OCI-LY1 (cell line): ENCODE measurements around the gene GRIK2.

Experiments used
- H2AFZ ChIP-seq: fragments of 200-600 bp; sonication (generic), shearing (Covaris generic); 2 replicates; pipeline ENCODE4 v1.6.0; 2014; ENCODE audit warnings: antibody characterized with exemption, mild to moderate bottlenecking, low read length
- H3F3A ChIP-seq: fragments of 200-600 bp; sonication (generic), shearing (Covaris generic); 2 replicates; pipeline ENCODE4 v1.6.0; 2014; ENCODE audit warnings: mild to moderate bottlenecking, antibody characterized with exemption, low read length, moderate library complexity; ENCODE audit not compliant: insufficient read depth
- H3K27ac ChIP-seq: fragments of 200-600 bp; sonication (generic); 2 replicates; pipeline ENCODE4 v1.5.1; 2014; ENCODE audit warnings: low read length, mixed run types, mild to moderate bottlenecking, low read depth; ENCODE audit not compliant: poor library complexity, severe bottlenecking
- H3K27me3 ChIP-seq: fragments of 200-600 bp; sonication (generic); 2 replicates; pipeline ENCODE4 v1.6.0; 2014; ENCODE audit warnings: antibody characterized with exemption, mild to moderate bottlenecking, low read length, moderate library complexity; ENCODE audit not compliant: insufficient read depth
- H3K36me3 ChIP-seq: fragments of 200-600 bp; sonication (generic); 2 replicates; pipeline ENCODE4 v1.6.1; 2014; ENCODE audit warnings: mild to moderate bottlenecking, antibody characterized with exemption, low read length, moderate library complexity, mixed read lengths; ENCODE audit not compliant: insufficient read depth
- H3K4me1 ChIP-seq: fragments of 200-600 bp; sonication (generic); 2 replicates; pipeline ENCODE4 v1.5.1; 2014; ENCODE audit warnings: mild to moderate bottlenecking, low read length, moderate library complexity; ENCODE audit not compliant: insufficient read depth, severe bottlenecking
- H3K4me2 ChIP-seq: fragments of 200-600 bp; sonication (generic), shearing (Covaris generic); 2 replicates; pipeline ENCODE4 v1.6.1; 2014; ENCODE audit warnings: low read length
- H3K4me3 ChIP-seq: fragments of 200-600 bp; sonication (generic); 2 replicates; pipeline ENCODE4 v1.5.1; 2014; ENCODE audit warnings: low read length, low read depth, mild to moderate bottlenecking, mixed read lengths; ENCODE audit not compliant: poor library complexity, severe bottlenecking
- H3K79me2 ChIP-seq: fragments of 200-600 bp; shearing (Covaris generic); 2 replicates; pipeline ENCODE4 v1.6.1; 2016; ENCODE audit warnings: mixed run types, low read length, mixed read lengths; ENCODE audit not compliant: insufficient read depth
- H3K9ac ChIP-seq: fragments of 200-600 bp; sonication (generic), shearing (Covaris generic); 2 replicates; pipeline ENCODE4 v1.6.1; 2014; ENCODE audit warnings: mild to moderate bottlenecking, low read length, mixed read lengths
- H3K9me2 ChIP-seq: fragments of 200-600 bp; sonication (generic), shearing (Covaris generic); 2 replicates; pipeline ENCODE4 v1.6.1; 2014; ENCODE audit warnings: low read depth, mild to moderate bottlenecking, low read length, mixed read lengths
- H3K9me3 ChIP-seq: fragments of 200-600 bp; shearing (Covaris generic); 2 replicates; pipeline ENCODE4 v1.6.1; 2014; ENCODE audit warnings: low read length, mixed read lengths
- H4K20me1 ChIP-seq: fragments of 200-600 bp; sonication (generic), shearing (Covaris generic); 2 replicates; pipeline ENCODE4 v1.6.0; 2016; ENCODE audit warnings: mild to moderate bottlenecking, low read length; ENCODE audit not compliant: insufficient read depth
- CTCF ChIP-seq: fragments of 200-600 bp; sonication (generic), shearing (Covaris generic); IDR thresholded peaks from 2 replicates; pipeline ENCODE4 v1.5.1; 2017; ENCODE audit warnings: mild to moderate bottlenecking, antibody characterized with exemption, low read length, moderate library complexity, mixed read lengths
- EZH2 ChIP-seq: fragments of 200-600 bp; sonication (generic), shearing (Covaris generic); IDR thresholded peaks from 2 replicates; pipeline ENCODE4 v1.8.0; 2017; ENCODE audit warnings: borderline replicate concordance, mixed run types, mild to moderate bottlenecking, antibody characterized with exemption, low read length, moderate library complexity, mixed read lengths

Gene GRIK2

GRCh38 chr6:101652079-101652478, 258.6 kb downstream of the GRIK2 start:
- no peaks in the 10 kb centered on the region for H3K9me3 ChIP-seq
- H3K4me1 ChIP-seq, result no peaks in the 10 kb centered on the region
- TF ChIP-seq EZH2 (no peak), CTCF (no peak)
- H3K4me3 ChIP-seq, result no peak overlapping the region
- H3K9me2 ChIP-seq, result no peaks in the 10 kb centered on the region
- no peak overlapping the region for H3K4me2 ChIP-seq
- H4K20me1 ChIP-seq, result no peaks in the 10 kb centered on the region
- H3K27ac ChIP-seq, result no peak overlapping the region
- H3K36me3 ChIP-seq, result no peaks in the 10 kb centered on the region
- H3F3A ChIP-seq, result no peaks in the 10 kb centered on the region
- no peaks in the 10 kb centered on the region for H3K79me2 ChIP-seq
- H3K27me3 ChIP-seq, result no peaks in the 10 kb centered on the region
- no peak overlapping the region for H2AFZ ChIP-seq
- no peak overlapping the region for H3K9ac ChIP-seq

- TF ChIP-seq CTCF, result no peak
- no peak for TF ChIP-seq EZH2
- H3F3A ChIP-seq, result no peaks in the 10 kb centered on the region
- no peak overlapping the region for H3K4me3 ChIP-seq
- no peaks in the 10 kb centered on the region for H4K20me1 ChIP-seq
- no peaks in the 10 kb centered on the region for H3K27me3 ChIP-seq
- H3K79me2 ChIP-seq, result no peaks in the 10 kb centered on the region
- no peaks in the 10 kb centered on the region for H3K4me1 ChIP-seq
- H2AFZ ChIP-seq, result no peak overlapping the region
- no peaks in the 10 kb centered on the region for H3K9me3 ChIP-seq
- no peaks in the 10 kb centered on the region for H3K9me2 ChIP-seq
- H3K27ac ChIP-seq, result no peak overlapping the region
- no peak overlapping the region for H3K9ac ChIP-seq
- no peak overlapping the region for H3K4me2 ChIP-seq
- no peaks in the 10 kb centered on the region for H3K36me3 ChIP-seq
Measured at GRCh38 chr6:101655109-101655508, 261.6 kb downstream of the GRIK2 start.

- H3K36me3 ChIP-seq, result no peaks in the 10 kb centered on the region
- no peaks in the 10 kb centered on the region for H3K9me3 ChIP-seq
- H3K27me3 ChIP-seq, result no peaks in the 10 kb centered on the region
- H3K9me2 ChIP-seq, result no peaks in the 10 kb centered on the region
- H2AFZ ChIP-seq, result no peak overlapping the region
- H4K20me1 ChIP-seq, result no peaks in the 10 kb centered on the region
- no peaks in the 10 kb centered on the region for H3K4me1 ChIP-seq
- H3F3A ChIP-seq, result no peaks in the 10 kb centered on the region
- no peak overlapping the region for H3K27ac ChIP-seq
- no peak overlapping the region for H3K4me3 ChIP-seq
- H3K79me2 ChIP-seq, result no peaks in the 10 kb centered on the region
- no peak overlapping the region for H3K4me2 ChIP-seq
- no peak overlapping the region for H3K9ac ChIP-seq
- no peak for TF ChIP-seq CTCF
Measured at GRCh38 chr6:101662111-101662897, 268.8 kb downstream of the GRIK2 start.
